HepG2 (cell line): ENCODE measurements around the gene MFAP1. TPM values are rescaled to one million over a fixed set of nuclear protein-coding genes. Genes with fewer than 3 reads are reported as not detected.

Source experiments
- CEBPG ChIP-seq: IDR thresholded peaks from 2 replicates; pipeline ENCODE4 v1.6.1; 2016
- DNMT1 ChIP-seq: sonication (generic); formaldehyde crosslinking; IDR thresholded peaks from 2 replicates; pipeline ENCODE4 v1.5.1; 2020; ENCODE audit warnings: mild to moderate bottlenecking, missing genetic modification reagents
- ELF1 ChIP-seq: sonication (generic); formaldehyde crosslinking; IDR thresholded peaks from 2 replicates; pipeline ENCODE4 v1.4.0; 2020; ENCODE audit warnings: missing genetic modification reagents
- FOXC1 ChIP-seq: sonication (generic); formaldehyde crosslinking; IDR thresholded peaks from 2 replicates; pipeline ENCODE4 v1.8.0; 2022; ENCODE audit warnings: mild to moderate bottlenecking, missing genetic modification reagents, borderline replicate concordance
- HDAC1 ChIP-seq: sonication (generic); formaldehyde crosslinking; IDR thresholded peaks from 2 replicates; pipeline ENCODE4 v1.5.1; 2020; ENCODE audit warnings: mild to moderate bottlenecking, missing genetic modification reagents
- JARID2 ChIP-seq: sonication (generic); formaldehyde crosslinking; IDR thresholded peaks from 2 replicates; pipeline ENCODE4 v1.8.1; 2023; ENCODE audit warnings: missing genetic modification reagents, inconsistent platforms; ENCODE audit not compliant: insufficient replicate concordance
- KAT8 ChIP-seq: IDR thresholded peaks from 2 replicates; pipeline ENCODE4 v1.6.1; 2016; ENCODE audit warnings: missing genetic modification reagents, missing compliant biosample characterization
- NCOA1 ChIP-seq: sonication (generic); formaldehyde crosslinking; IDR thresholded peaks from 2 replicates; pipeline ENCODE4 v1.9.0; 2021; ENCODE audit warnings: missing genetic modification reagents
- NFE2L1 ChIP-seq: sonication (generic); formaldehyde crosslinking; IDR thresholded peaks from 2 replicates; pipeline ENCODE4 v1.4.0; 2020; ENCODE audit warnings: missing genetic modification reagents, mild to moderate bottlenecking, borderline replicate concordance
- ZBTB1 ChIP-seq: sonication (generic); formaldehyde crosslinking; IDR thresholded peaks from 2 replicates; pipeline ENCODE4 v1.4.0; 2020; ENCODE audit warnings: missing genetic modification reagents, borderline replicate concordance
- ZNF124 ChIP-seq: sonication (generic); formaldehyde crosslinking; IDR thresholded peaks from 2 replicates; pipeline ENCODE4 v1.4.0; 2020; ENCODE audit warnings: missing genetic modification reagents
- ZNF382 ChIP-seq: sonication (generic); formaldehyde crosslinking; IDR thresholded peaks from 2 replicates; pipeline ENCODE4 v1.5.0; 2020; ENCODE audit warnings: missing genetic modification reagents, mild to moderate bottlenecking, borderline replicate concordance
- ZNF570 ChIP-seq: sonication (generic); formaldehyde crosslinking; IDR thresholded peaks from 2 replicates; pipeline ENCODE4 v1.4.0; 2020; ENCODE audit warnings: mild to moderate bottlenecking, missing genetic modification reagents, borderline replicate concordance
- ZNF619 ChIP-seq: sonication (generic); formaldehyde crosslinking; IDR thresholded peaks from 2 replicates; pipeline ENCODE4 v1.4.0; 2020; ENCODE audit warnings: mild to moderate bottlenecking, missing genetic modification reagents
- ZNF879 ChIP-seq: sonication (generic); formaldehyde crosslinking; IDR thresholded peaks from 2 replicates; pipeline ENCODE4 v1.8.1; 2023; ENCODE audit warnings: missing genetic modification reagents
- polyA plus RNA-seq, 8 experiments: library from polyadenylated mRNA; depleted of rRNA in 3 of 8; stranded (reverse) in 7 of 8; unstranded in 1 of 8; fragments of >200 nt; fragmentation: Illumina TruSeq in 4 of 8; extraction: Trizol in 4 of 8; gene quantifications; 2 replicates each; pipeline versions ENCODE4 v1.2.1 to v1.2.3, GENCODE V29; 2011 to 2016; ENCODE audit warnings: low read depth in 4 of 8, missing spikeins in 1 of 8, mixed read lengths in 1 of 8; ENCODE audit not compliant: insufficient read depth in 1 of 8
- total RNA-seq, 5 experiments: library from RNA; depleted of rRNA; stranded (reverse); fragments of >200 nt; fragmentation: Illumina TruSeq; extraction: Trizol; gene quantifications; 2 replicates each; pipeline ENCODE4 v1.2.3, GENCODE V29; 2016; ENCODE audit warnings: low read depth in 1 of 5
- TF ChIP-seq, protein P1 (sequence below): sonication (generic); formaldehyde crosslinking; IDR thresholded peaks from 2 replicates; pipeline ENCODE4 v1.9.0; 2021; ENCODE audit warnings: missing genetic modification reagents, borderline replicate concordance
- TF ChIP-seq, protein P2 (sequence below): sonication (generic); formaldehyde crosslinking; IDR thresholded peaks from 2 replicates; pipeline ENCODE4 v1.8.0; 2022; ENCODE audit warnings: mild to moderate bottlenecking, missing genetic modification reagents, borderline replicate concordance
- TF ChIP-seq, protein P3 (sequence below): sonication (generic); formaldehyde crosslinking; IDR thresholded peaks from 2 replicates; pipeline ENCODE4 v1.4.0; 2020; ENCODE audit warnings: missing genetic modification reagents, low read depth, mild to moderate bottlenecking, borderline replicate concordance
- TF ChIP-seq, protein P4 (sequence below): sonication (generic); formaldehyde crosslinking; IDR thresholded peaks from 2 replicates; pipeline ENCODE4 v1.4.0; 2020; ENCODE audit warnings: missing genetic modification reagents

Gene MFAP1
- total and polyA plus RNA-seq, 2 of the 13 experiments (the other 11 are each of a cell fraction or from before 2014, with no cell fraction given) = 11.8 to 39.5 TPM

DNA sequence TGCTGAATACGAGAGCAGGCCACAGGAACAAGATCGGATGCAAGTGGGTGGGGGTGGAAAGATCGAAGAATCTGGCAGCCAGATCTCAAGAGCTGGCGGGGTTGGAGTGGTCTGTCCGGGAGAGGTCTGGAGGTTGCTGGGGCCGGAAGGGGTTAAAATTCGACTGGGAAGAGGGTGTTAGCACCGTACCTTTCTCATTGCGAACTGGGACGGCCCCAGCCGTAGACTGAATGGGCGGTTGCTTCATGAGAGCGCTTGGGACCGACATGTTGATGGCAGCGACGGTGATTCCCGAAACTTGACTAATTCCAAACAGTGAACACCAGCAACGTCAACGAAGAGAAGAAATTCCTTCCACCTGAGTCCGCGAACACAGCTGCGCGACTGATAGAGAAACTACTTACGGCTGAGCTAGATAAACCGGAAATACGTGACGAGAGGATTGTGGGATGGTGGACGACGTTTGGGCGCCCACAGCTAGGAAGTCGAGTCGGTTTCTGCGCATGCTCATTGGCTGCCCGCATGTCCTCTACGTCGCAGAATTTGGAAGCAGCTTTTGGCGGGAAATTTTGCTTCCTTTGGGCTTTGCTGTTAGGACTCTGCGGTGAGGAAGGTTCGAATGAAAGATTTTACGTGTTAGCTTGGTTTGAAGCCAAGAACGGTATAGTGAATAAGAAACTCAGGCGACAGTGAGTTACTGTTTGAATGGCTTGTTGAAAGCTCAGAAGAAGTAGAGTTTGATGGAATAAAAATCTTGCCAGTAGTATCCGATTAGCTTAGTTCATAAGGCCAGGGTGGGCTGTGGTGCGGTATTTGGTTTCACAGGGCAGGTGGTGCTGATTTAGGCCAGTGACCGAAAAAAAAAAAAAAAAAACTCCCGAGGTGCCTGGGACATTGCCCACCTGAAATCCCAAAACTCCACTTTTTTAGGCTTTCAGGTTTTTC lies at the start of gene MFAP1 (continued):
- TF ChIP-seq, protein P1, sequence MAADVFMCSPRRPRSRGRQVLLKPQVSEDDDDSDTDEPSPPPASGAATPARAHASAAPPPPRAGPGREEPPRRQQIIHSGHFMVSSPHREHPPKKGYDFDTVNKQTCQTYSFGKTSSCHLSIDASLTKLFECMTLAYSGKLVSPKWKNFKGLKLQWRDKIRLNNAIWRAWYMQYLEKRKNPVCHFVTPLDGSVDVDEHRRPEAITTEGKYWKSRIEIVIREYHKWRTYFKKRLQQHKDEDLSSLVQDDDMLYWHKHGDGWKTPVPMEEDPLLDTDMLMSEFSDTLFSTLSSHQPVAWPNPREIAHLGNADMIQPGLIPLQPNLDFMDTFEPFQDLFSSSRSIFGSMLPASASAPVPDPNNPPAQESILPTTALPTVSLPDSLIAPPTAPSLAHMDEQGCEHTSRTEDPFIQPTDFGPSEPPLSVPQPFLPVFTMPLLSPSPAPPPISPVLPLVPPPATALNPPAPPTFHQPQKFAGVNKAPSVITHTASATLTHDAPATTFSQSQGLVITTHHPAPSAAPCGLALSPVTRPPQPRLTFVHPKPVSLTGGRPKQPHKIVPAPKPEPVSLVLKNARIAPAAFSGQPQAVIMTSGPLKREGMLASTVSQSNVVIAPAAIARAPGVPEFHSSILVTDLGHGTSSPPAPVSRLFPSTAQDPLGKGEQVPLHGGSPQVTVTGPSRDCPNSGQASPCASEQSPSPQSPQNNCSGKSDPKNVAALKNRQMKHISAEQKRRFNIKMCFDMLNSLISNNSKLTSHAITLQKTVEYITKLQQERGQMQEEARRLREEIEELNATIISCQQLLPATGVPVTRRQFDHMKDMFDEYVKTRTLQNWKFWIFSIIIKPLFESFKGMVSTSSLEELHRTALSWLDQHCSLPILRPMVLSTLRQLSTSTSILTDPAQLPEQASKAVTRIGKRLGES = no peak; the same call in 1 of the 2 replicates
- TF ChIP-seq KAT8 = peak; percentile 97
- no peak for TF ChIP-seq ZNF570
- no peak for TF ChIP-seq ZNF382
- TF ChIP-seq, protein P2, sequence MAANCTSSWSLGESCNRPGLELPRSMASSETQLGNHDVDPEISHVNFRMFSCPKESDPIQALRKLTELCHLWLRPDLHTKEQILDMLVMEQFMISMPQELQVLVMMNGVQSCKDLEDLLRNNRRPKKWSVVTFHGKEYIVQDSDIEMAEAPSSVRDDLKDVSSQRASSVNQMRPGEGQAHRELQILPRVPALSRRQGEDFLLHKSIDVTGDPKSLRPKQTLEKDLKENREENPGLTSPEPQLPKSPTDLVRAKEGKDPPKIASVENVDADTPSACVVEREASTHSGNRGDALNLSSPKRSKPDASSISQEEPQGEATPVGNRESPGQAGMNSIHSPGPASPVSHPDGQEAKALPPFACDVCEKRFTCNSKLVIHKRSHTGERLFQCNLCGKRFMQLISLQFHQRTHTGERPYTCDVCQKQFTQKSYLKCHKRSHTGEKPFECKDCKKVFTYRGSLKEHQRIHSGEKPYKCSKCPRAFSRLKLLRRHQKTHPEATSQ = no peak; the same call in 1 of the 2 replicates
- 0 out of 2 replicates have a peak, but pooled peaks have one; percentile 45 for TF ChIP-seq FOXC1 (CRISPR knock-in tag)
- TF ChIP-seq NCOA1 (CRISPR knock-in tag) = no peak
- TF ChIP-seq HDAC1 (CRISPR knock-in tag) = peak; percentile 82
- TF ChIP-seq ZNF619 (CRISPR knock-in tag) = no peak
- TF ChIP-seq, protein P3, sequence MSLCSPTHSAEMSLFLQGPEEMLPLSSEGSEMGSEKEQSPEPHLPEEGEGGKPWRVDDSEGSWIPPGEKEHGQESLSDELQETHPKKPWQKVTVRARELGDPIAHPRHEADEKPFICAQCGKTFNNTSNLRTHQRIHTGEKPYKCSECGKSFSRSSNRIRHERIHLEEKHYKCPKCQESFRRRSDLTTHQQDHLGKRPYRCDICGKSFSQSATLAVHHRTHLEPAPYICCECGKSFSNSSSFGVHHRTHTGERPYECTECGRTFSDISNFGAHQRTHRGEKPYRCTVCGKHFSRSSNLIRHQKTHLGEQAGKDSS (CRISPR knock-in tag) = no peak
- peak; percentile 59; the same call in 1 of the 2 replicates for TF ChIP-seq ZNF124 (CRISPR knock-in tag)
- TF ChIP-seq, protein P4, sequence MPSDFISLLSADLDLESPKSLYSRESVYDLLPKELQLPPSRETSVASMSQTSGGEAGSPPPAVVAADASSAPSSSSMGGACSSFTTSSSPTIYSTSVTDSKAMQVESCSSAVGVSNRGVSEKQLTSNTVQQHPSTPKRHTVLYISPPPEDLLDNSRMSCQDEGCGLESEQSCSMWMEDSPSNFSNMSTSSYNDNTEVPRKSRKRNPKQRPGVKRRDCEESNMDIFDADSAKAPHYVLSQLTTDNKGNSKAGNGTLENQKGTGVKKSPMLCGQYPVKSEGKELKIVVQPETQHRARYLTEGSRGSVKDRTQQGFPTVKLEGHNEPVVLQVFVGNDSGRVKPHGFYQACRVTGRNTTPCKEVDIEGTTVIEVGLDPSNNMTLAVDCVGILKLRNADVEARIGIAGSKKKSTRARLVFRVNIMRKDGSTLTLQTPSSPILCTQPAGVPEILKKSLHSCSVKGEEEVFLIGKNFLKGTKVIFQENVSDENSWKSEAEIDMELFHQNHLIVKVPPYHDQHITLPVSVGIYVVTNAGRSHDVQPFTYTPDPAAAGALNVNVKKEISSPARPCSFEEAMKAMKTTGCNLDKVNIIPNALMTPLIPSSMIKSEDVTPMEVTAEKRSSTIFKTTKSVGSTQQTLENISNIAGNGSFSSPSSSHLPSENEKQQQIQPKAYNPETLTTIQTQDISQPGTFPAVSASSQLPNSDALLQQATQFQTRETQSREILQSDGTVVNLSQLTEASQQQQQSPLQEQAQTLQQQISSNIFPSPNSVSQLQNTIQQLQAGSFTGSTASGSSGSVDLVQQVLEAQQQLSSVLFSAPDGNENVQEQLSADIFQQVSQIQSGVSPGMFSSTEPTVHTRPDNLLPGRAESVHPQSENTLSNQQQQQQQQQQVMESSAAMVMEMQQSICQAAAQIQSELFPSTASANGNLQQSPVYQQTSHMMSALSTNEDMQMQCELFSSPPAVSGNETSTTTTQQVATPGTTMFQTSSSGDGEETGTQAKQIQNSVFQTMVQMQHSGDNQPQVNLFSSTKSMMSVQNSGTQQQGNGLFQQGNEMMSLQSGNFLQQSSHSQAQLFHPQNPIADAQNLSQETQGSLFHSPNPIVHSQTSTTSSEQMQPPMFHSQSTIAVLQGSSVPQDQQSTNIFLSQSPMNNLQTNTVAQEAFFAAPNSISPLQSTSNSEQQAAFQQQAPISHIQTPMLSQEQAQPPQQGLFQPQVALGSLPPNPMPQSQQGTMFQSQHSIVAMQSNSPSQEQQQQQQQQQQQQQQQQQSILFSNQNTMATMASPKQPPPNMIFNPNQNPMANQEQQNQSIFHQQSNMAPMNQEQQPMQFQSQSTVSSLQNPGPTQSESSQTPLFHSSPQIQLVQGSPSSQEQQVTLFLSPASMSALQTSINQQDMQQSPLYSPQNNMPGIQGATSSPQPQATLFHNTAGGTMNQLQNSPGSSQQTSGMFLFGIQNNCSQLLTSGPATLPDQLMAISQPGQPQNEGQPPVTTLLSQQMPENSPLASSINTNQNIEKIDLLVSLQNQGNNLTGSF = no peak
- no peak for TF ChIP-seq JARID2 (CRISPR knock-in tag)
- no peak for TF ChIP-seq NFE2L1 (CRISPR knock-in tag)
- TF ChIP-seq ZBTB1 (CRISPR knock-in tag) = no peak
- TF ChIP-seq ELF1 (CRISPR knock-in tag) = peak; percentile 95
- no peak for TF ChIP-seq ZNF879 (CRISPR knock-in tag)
- TF ChIP-seq CEBPG (CRISPR knock-in tag) = peak; percentile 28
- no peak for TF ChIP-seq DNMT1 (CRISPR knock-in tag)
